ENCODE data around the gene UNC5B.
A peak's percentile ranks its signal among the peaks of the same experiment; 100 is the strongest.

UNC5B gene

GRCh38 chr10:71248210-71248609, 35.8 kb downstream of the UNC5B start:
- peak overlapping the region; percentile 16 for H2AK5ac ChIP-seq (ENCODE audit: low read length)

GRCh38 chr10:71249996-71250395, 37.6 kb downstream of the UNC5B start:
- Histone ChIP-seq H2AK5ac (ENCODE audit: low read length) (no peak overlapping the region), H3K4me3 (ENCODE audit: low read depth, low read length) (no peak overlapping the region), H3K9me3 (ENCODE audit: insufficient read depth, low read depth, low read length) (peaks cover 2% of the 10 kb centered on the region), H4K12ac (ENCODE audit: low read depth, low read length) (no peak overlapping the region), H4K91ac (ENCODE audit: low read depth, low read length) (no peak overlapping the region), H3K9ac (ENCODE audit: low read length) (no peak overlapping the region), H3K27me3 (ENCODE audit: insufficient read depth, low read length) (no peaks in the 10 kb centered on the region), H3K4ac (ENCODE audit: low read depth, low read length) (peak overlapping the region; percentile 11), H4K8ac (ENCODE audit: low read depth, low read length) (no peak overlapping the region), H2AFZ (ENCODE audit: insufficient read depth, low read length, poor library complexity) (no peak overlapping the region), H2BK5ac (ENCODE audit: low read depth, low read length, poor library complexity) (peak overlapping the region; percentile 2), H2BK12ac (ENCODE audit: low read length) (peak overlapping the region; percentile 5), H2BK120ac (ENCODE audit: insufficient read depth, low read length, poor library complexity) (no peak overlapping the region), H3K36me3 (ENCODE audit: control insufficient read depth in 1 of 2, insufficient read depth in 2 of 2, low read length in 2 of 2) (peaks cover 0 to 8% of the 10 kb centered on the region in 2 experiments), H3K23ac (ENCODE audit: low read length) (no peak overlapping the region), H3K14ac (ENCODE audit: low read length) (peak overlapping the region; percentile 6), H3K4me2 (ENCODE audit: low read length) (no peak overlapping the region), H3K79me2 (ENCODE audit: control insufficient read depth, insufficient read depth, low read length, poor library complexity) (peaks cover 14% of the 10 kb centered on the region), H3K79me1 (ENCODE audit: low read length) (peaks cover 27% of the 10 kb centered on the region), H3K27ac (ENCODE audit: low read depth, low read length) (no peak overlapping the region), H3K4me1 (ENCODE audit: control insufficient read depth in 1 of 2, insufficient read depth in 2 of 2, low read length in 2 of 2) (peaks cover 55 to 61% of the 10 kb centered on the region in 2 experiments), H3K18ac (ENCODE audit: low read length) (peak overlapping the region; percentile 61)
- no CpG with 5 or more reads among the region's 7 CpGs for WGBS (ENCODE audit: extremely low coverage, insufficient coverage, insufficient read length)
- no peak for DNase-seq

More at GRCh38 chr10:71248210-71248609, 35.8 kb downstream of the UNC5B start:
- Histone ChIP-seq H3K14ac (ENCODE audit: low read length) (peak overlapping the region; percentile 63), H3K27me3 (ENCODE audit: insufficient read depth, low read length) (no peaks in the 10 kb centered on the region), H3K4me1 (ENCODE audit: control insufficient read depth in 1 of 2, insufficient read depth in 2 of 2, low read length in 2 of 2) (peaks cover 59 to 66% of the 10 kb centered on the region in 2 experiments), H2AFZ (ENCODE audit: insufficient read depth, low read length, poor library complexity) (peak overlapping the region; percentile 13), H3K4me2 (ENCODE audit: low read length) (no peak overlapping the region), H3K79me1 (ENCODE audit: low read length) (peaks cover 27% of the 10 kb centered on the region), H3K4me3 (ENCODE audit: low read depth, low read length) (no peak overlapping the region), H3K79me2 (ENCODE audit: control insufficient read depth, insufficient read depth, low read length, poor library complexity) (peaks cover 14% of the 10 kb centered on the region), H3K23ac (ENCODE audit: low read length) (no peak overlapping the region), H2BK5ac (ENCODE audit: low read depth, low read length, poor library complexity) (peak overlapping the region; percentile 29), H4K91ac (ENCODE audit: low read depth, low read length) (peak overlapping the region; percentile 75), H2BK12ac (ENCODE audit: low read length) (peak overlapping the region; percentile 55), H3K36me3 (ENCODE audit: control insufficient read depth in 1 of 2, insufficient read depth in 2 of 2, low read length in 2 of 2) (peaks cover 0 to 8% of the 10 kb centered on the region in 2 experiments), H2BK120ac (ENCODE audit: insufficient read depth, low read length, poor library complexity) (peak overlapping the region; percentile 51), H4K12ac (ENCODE audit: low read depth, low read length) (no peak overlapping the region), H3K27ac (ENCODE audit: low read depth, low read length) (peak overlapping the region; percentile 69), H3K4ac (ENCODE audit: low read depth, low read length) (peak overlapping the region; percentile 55), H3K9ac (ENCODE audit: low read length) (no peak overlapping the region), H4K8ac (ENCODE audit: low read depth, low read length) (peak overlapping the region; percentile 13), H3K9me3 (ENCODE audit: insufficient read depth, low read depth, low read length) (no peaks in the 10 kb centered on the region), H3K18ac (ENCODE audit: low read length) (peak overlapping the region; percentile 78)
- no peak for DNase-seq
- no CpG with 5 or more reads among the region's 6 CpGs for WGBS (ENCODE audit: extremely low coverage, insufficient coverage, insufficient read length)

GRCh38 chr10:71250405-71250804, 38.0 kb downstream of the UNC5B start:
- Histone ChIP-seq H3K79me2 (ENCODE audit: control insufficient read depth, insufficient read depth, low read length, poor library complexity) (peaks cover 14% of the 10 kb centered on the region), H4K8ac (ENCODE audit: low read depth, low read length) (no peak overlapping the region), H2AFZ (ENCODE audit: insufficient read depth, low read length, poor library complexity) (no peak overlapping the region), H3K27ac (ENCODE audit: low read depth, low read length) (no peak overlapping the region), H4K91ac (ENCODE audit: low read depth, low read length) (no peak overlapping the region), H3K4me1 (ENCODE audit: control insufficient read depth in 1 of 2, insufficient read depth in 2 of 2, low read length in 2 of 2) (peaks cover 55 to 58% of the 10 kb centered on the region in 2 experiments), H3K79me1 (ENCODE audit: low read length) (peaks cover 26% of the 10 kb centered on the region), H3K9me3 (ENCODE audit: insufficient read depth, low read depth, low read length) (peaks cover 2% of the 10 kb centered on the region), H3K4ac (ENCODE audit: low read depth, low read length) (no peak overlapping the region), H3K18ac (ENCODE audit: low read length) (peak overlapping the region; percentile 61), H2BK5ac (ENCODE audit: low read depth, low read length, poor library complexity) (peak overlapping the region; percentile 2), H3K4me3 (ENCODE audit: low read depth, low read length) (no peak overlapping the region), H3K14ac (ENCODE audit: low read length) (no peak overlapping the region), H3K23ac (ENCODE audit: low read length) (no peak overlapping the region), H3K27me3 (ENCODE audit: insufficient read depth, low read length) (no peaks in the 10 kb centered on the region), H3K4me2 (ENCODE audit: low read length) (no peak overlapping the region), H4K12ac (ENCODE audit: low read depth, low read length) (no peak overlapping the region), H3K36me3 (ENCODE audit: control insufficient read depth in 1 of 2, insufficient read depth in 2 of 2, low read length in 2 of 2) (peaks cover 0 to 8% of the 10 kb centered on the region in 2 experiments), H3K9ac (ENCODE audit: low read length) (no peak overlapping the region), H2BK12ac (ENCODE audit: low read length) (no peak overlapping the region), H2BK120ac (ENCODE audit: insufficient read depth, low read length, poor library complexity) (no peak overlapping the region), H2AK5ac (ENCODE audit: low read length) (no peak overlapping the region)
- no CpG with 5 or more reads among the region's 3 CpGs for WGBS (ENCODE audit: extremely low coverage, insufficient coverage, insufficient read length)
- no peak for DNase-seq

GRCh38 chr10:71250842-71251241, 38.5 kb downstream of the UNC5B start:
- no peak overlapping the region for H2AFZ ChIP-seq (ENCODE audit: insufficient read depth, low read length, poor library complexity)
- no peak overlapping the region for H3K23ac ChIP-seq (ENCODE audit: low read length)
- H3K4me3 ChIP-seq (ENCODE audit: low read depth, low read length): no peak overlapping the region
- no peak overlapping the region for H3K9ac ChIP-seq (ENCODE audit: low read length)
- H3K4me2 ChIP-seq (ENCODE audit: low read length): no peak overlapping the region
- no peak overlapping the region for H2BK120ac ChIP-seq (ENCODE audit: insufficient read depth, low read length, poor library complexity)
- no peak overlapping the region for H4K91ac ChIP-seq (ENCODE audit: low read depth, low read length)
- no peak overlapping the region for H3K18ac ChIP-seq (ENCODE audit: low read length)
- no peak overlapping the region for H2AK5ac ChIP-seq (ENCODE audit: low read length)
- peaks cover 2% of the 10 kb centered on the region for H3K9me3 ChIP-seq (ENCODE audit: insufficient read depth, low read depth, low read length)
- no peak for DNase-seq
- peaks cover 51 to 56% of the 10 kb centered on the region in 2 experiments for H3K4me1 ChIP-seq (ENCODE audit: control insufficient read depth in 1 of 2, insufficient read depth in 2 of 2, low read length in 2 of 2)
- no peak overlapping the region for H4K12ac ChIP-seq (ENCODE audit: low read depth, low read length)
- WGBS (ENCODE audit: extremely low coverage, insufficient coverage, insufficient read length): no CpG with 5 or more reads among the region's 1 CpG
- peaks cover 3 to 9% of the 10 kb centered on the region in 2 experiments for H3K36me3 ChIP-seq (ENCODE audit: control insufficient read depth in 1 of 2, insufficient read depth in 2 of 2, low read length in 2 of 2)
- peaks cover 12% of the 10 kb centered on the region for H3K79me2 ChIP-seq (ENCODE audit: control insufficient read depth, insufficient read depth, low read length, poor library complexity)
- no peak overlapping the region for H3K14ac ChIP-seq (ENCODE audit: low read length)
- H3K4ac ChIP-seq (ENCODE audit: low read depth, low read length): no peak overlapping the region
- no peak overlapping the region for H2BK12ac ChIP-seq (ENCODE audit: low read length)
- peak overlapping the region; percentile 35 for H3K27ac ChIP-seq (ENCODE audit: low read depth, low read length)
- no peak overlapping the region for H2BK5ac ChIP-seq (ENCODE audit: low read depth, low read length, poor library complexity)
- H3K79me1 ChIP-seq (ENCODE audit: low read length): peaks cover 22% of the 10 kb centered on the region
- H4K8ac ChIP-seq (ENCODE audit: low read depth, low read length): no peak overlapping the region
- no peaks in the 10 kb centered on the region for H3K27me3 ChIP-seq (ENCODE audit: insufficient read depth, low read length)
